Prostate gland (tissue), 2 donors: ENCODE measurements around the gene C2.

ENCODE experiments used
- CTCF ChIP-seq, 4 experiments: fragments of 200-600 bp in 2 of 4; fragments of 450-650 bp in 2 of 4; sonication (generic) in 2 of 4; IDR thresholded peaks; 1 replicate in 3 of 4; 2 replicates in 1 of 4; pipeline ENCODE4 v1.5.1; 2016 to 2019; ENCODE audit warnings: antibody characterized with exemption in 4 of 4, mild to moderate bottlenecking in 2 of 4, moderate library complexity in 2 of 4
- POLR2A ChIP-seq: fragments of 450-650 bp; IDR thresholded peaks from one replicate; pipeline ENCODE4 v1.6.1; 2016; ENCODE audit warnings: antibody characterized with exemption, mild to moderate bottlenecking
- POLR2AphosphoS5 ChIP-seq: sonication (generic); formaldehyde crosslinking; IDR thresholded peaks from one replicate; pipeline ENCODE4 v1.6.1; 2017; ENCODE audit warnings: antibody characterized with exemption

- no peak for TF ChIP-seq CTCF (IDR thresholded peaks at IDR 0.05)
- no peak for TF ChIP-seq POLR2A
- TF ChIP-seq POLR2AphosphoS5 = no peak
Measured at GRCh38 chr6:31928672-31928939, 1.1 kb downstream of the C2 start.
